Activated CD4-positive, alpha-beta T cell treated with anti-CD3 and anti-CD28 coated beads, Interleukin-2, amount 50 U/mL, for 24 hours (primary cell): Measurements from ENCODE around the gene EFNA1.

ENCODE experiments used
- DNase-seq, 2 donors: peaks; one replicate each; pipeline ENCODE4 v3.0.0-alpha.2; 2020; ENCODE audit warnings: low read depth in 1 of 2, low spot score in 1 of 2

EFNA1 gene

DNA sequence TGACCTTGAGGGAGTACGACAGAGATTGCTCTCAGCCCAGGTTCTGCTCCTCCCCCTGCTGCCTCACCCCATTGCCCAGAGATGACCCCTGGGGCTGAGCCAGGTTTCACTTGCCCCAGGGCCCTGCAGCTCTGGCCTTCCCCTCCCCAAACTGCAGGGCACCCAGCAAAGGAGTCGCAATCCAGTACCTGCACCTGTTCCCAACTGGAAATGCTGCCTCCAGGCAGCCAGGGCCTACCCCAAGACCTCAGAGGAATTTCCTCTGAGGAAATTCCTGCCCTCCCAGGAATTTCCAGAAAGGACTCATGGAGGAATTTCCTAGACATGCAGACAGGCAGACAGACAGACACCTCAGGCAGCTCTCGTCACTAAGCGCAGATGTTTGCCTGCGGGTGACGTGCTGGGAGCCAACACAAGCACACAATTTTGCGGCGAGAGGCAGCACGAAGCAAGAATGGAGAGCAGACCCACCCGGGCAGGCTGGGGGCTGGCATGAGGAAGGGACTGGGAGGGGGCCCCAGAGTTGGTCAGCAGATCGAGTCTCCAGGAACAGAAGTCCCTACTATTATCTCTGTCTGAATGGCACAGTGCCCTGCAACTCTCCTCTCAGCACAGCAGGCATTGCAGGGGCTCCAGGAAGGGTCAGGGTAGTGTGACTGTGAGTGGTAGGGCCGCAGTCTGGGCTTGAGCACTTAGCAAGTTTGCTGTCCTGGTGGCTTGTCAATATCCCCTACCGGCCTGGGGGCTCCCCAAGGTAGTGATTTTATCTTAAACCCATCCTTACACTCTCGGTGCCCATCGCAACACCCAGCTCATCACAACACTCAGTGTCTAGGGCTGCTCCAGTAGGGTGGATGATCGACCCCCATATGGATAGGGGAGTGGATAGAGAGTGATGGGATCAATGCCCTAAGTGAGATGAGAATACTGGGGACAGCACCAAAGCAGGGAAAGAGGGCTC lies 2.9 kb upstream of the EFNA1 start:
- DNase-seq, result no peak

DNA sequence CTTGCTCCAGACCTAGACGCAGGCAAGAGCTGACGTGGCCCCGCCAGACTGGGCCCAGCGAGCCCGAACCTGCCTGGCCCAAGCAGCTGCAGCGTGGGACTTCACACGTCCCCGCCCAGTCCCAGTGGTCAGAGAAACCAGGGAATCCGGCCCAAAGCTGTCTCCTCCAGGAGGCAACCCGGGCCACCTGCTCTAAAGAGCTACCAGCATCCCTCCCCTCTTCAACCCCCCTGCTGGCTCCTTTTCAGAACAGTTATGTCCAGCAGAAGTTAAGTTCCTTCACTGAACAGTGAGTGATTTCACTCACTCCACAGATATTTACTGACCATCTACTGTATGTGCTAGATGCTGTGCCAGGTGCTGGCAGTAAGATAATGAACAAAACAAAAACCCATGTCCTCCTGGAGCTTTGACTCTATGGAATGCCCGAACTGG lies 2.1 kb upstream of the EFNA1 start:
- DNase-seq, result no peak

DNA sequence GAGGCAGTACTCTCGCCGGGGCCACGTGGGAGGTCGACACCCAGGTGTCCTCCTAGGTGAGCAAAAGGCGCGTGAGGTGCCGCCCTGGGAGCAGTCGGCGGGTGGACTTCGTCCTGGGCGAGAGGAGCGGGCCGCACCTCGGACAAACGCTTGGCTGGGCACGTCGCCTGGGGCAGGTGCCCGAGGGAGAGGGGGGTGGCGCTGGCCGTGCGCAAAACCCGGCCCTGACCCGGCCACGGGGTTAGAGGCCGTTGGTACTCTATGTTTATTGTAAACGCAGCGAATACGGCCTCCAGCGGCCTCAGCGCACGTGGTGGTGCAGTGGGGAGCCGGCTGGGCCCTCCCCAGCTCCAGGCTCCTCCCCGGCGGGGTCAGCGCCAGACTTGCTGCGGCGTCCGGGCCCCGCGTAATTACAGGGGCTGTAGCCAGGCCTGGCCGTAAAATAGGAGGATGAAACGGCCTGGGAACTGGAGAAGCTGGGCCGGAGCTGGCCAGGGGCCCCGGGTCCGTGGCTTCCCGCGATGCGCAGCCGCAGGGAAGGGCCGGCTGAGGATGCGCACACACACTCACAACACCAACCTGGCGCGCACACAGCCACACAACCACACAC lies 1.6 kb upstream of the EFNA1 start:
- no peak for DNase-seq

DNA sequence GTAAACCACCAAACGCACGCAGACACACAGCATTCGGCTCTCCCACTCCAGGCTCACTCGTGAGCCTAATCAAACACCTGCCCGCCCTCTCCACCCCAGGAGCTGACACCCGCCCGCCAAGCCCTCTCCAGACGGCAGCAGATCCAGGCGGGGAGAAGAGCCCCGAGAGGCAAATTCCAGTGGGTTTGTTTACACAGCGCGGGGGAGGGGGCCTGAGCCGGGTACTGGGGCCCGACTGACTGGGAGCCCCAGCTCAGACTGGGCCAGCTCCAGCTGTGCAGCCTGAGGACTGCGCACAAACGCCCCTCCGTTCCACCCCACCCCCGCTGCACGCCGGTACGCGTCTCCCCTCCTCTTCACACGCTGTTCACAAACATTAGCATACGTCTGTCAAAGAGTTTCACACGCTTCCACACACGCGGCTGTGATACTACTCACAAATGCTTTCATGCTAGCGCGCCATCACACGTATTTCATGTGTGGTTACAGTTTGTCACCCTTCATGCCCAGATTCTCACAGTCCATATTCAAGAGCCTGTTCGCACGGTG lies 1.0 kb upstream of the EFNA1 start:
- no peak for DNase-seq

DNA sequence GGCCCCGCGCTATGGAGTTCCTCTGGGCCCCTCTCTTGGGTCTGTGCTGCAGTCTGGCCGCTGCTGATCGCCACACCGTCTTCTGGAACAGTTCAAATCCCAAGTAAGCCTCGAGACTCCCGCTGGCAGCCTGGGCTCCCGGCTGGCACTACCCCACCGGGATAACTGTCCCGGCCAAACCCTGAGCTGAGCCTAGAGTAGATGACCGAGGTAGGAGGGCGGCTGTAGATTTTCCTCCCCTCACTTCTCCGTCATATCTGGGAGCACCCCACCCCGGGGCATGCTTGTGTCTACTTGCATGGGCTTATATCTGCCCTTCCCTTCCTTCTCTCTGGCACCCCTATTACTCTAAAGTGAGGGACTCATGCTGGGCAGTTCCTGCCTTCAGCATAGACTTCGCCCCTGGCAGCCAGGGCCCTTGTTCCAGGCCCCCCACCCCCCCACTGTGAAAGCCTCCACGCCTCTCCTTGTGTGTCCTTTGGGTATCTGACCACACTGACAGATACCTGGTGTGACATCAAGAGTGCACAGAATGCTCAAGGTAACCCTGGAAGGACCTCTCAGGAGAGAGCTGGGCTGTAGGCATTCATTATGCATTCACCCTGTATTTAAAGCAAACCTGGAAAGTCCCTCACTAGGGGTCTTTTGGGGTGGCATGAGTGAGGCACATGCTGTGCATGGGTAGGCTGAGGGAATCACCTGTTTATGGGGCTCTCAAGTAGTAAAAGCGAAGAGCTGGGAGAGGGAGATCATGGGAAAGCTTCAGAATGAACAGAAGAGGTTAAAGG lies 485 bp downstream of the EFNA1 start:
- no peak for DNase-seq

DNA sequence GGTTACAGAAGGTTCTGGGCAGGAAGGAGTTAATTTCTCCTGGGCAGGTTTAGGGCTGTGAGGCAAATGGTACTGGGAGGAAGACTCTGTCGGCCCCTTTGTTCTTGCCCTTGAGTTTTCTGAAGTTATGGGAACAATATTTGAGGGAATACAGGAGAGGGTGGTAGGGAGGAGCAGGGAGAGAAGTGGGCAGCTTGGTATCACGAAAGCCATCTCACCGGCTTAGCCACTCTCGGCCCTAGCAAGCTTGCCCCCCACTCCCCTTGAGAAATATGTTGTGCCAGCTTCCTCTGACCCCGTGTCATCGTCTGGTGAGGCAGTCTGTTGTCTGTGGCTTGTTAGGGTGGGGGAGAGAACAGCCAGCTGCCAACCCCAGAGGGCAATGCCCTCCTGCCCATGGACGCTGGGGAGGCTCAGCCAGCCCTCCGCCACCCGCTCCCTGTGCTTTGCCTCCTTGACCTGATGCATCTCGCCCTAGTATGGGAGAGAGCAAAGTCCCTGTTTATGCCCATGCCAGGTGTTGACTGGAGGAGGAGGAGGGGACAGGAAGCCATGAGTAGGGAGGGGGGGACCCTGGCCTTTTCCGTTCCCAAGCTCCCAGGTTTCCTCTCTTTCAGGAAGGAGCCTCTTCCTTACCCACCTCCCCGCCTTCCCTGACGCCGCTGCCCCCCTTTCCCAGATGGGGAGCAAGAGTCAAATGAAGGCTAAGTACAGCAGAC lies 1.2 kb downstream of the EFNA1 start:
- no peak for DNase-seq

DNA sequence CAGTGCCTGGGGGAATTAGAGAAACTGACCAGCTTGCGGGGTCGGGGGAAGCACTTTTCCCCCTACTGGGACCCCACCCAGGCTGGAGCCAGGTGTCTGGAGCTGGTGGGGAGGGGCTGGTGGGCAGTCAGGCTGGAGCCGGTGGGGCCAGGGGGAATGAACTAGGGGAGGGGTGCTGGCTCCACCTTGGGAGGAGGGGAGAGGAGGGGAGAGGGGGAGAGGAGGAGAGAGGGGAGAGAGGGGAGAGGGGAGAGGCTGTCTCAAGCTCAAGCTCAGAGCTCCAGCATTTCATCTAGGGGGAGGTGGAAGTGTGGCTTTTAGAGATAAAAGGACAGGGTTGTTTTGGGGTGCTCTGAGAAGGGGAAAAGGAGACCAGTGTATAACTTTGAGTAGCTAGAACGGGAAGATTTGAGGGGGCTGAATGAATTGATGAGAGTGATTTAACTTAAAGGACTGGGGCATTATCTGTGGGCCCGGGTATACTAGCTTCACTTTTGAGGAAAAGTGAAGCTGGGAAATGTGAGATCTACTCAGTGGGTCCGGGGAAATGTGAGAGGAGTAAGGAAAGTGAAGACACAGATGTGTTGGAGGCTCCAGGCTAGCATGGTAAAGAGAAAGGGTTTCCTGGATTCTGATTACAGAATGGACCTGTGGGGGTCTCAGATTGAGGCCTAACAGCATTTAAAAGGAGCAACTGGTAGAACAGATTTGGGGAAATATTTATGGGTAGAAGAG lies 2.8 kb downstream of the EFNA1 start:
- no peak for DNase-seq

DNA sequence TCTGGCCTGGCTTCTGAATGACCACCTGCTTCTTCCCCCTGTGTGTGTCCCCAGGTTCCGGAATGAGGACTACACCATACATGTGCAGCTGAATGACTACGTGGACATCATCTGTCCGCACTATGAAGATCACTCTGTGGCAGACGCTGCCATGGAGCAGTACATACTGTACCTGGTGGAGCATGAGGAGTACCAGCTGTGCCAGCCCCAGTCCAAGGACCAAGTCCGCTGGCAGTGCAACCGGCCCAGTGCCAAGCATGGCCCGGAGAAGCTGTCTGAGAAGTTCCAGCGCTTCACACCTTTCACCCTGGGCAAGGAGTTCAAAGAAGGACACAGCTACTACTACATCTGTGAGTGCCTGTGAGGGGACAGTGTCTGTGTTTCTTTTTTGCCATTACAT lies 3.6 kb downstream of the EFNA1 start:
- no peak for DNase-seq

DNA sequence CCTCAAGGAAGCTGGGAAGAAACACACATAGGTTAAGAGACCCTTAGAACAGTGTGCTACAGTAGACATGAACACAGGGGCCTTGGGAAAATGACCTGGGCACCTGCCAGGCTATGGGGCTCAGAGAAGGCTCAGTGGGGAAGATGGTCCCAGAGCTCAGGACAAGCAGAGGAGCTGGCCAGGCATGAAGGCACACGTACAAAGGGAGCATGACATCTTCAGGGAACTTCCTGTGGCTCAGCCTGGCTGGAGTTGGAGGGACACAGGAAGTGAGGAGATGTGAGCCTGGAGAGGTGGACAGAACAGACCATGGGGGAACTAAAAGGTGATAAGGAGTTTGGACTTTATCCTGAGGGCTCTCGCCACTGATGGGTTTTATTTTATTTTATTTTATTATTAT lies 4.2 kb downstream of the EFNA1 start:
- no peak for DNase-seq

DNA sequence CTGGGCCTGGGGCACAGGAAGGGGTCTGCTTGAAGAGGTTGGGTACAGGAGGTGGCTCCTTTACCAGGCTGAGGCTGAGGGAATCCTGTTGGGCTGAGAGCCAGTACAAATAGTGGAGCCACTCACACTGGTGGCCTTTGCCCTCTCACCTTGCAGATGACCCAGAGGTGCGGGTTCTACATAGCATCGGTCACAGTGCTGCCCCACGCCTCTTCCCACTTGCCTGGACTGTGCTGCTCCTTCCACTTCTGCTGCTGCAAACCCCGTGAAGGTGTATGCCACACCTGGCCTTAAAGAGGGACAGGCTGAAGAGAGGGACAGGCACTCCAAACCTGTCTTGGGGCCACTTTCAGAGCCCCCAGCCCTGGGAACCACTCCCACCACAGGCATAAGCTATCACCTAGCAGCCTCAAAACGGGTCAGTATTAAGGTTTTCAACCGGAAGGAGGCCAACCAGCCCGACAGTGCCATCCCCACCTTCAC lies 6.2 kb downstream of the EFNA1 start:
- no peak for DNase-seq

DNA sequence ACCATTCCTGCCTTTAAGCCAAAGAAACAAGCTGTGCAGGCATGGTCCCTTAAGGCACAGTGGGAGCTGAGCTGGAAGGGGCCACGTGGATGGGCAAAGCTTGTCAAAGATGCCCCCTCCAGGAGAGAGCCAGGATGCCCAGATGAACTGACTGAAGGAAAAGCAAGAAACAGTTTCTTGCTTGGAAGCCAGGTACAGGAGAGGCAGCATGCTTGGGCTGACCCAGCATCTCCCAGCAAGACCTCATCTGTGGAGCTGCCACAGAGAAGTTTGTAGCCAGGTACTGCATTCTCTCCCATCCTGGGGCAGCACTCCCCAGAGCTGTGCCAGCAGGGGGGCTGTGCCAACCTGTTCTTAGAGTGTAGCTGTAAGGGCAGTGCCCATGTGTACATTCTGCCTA lies 6.6 kb downstream of the EFNA1 start:
- no peak for DNase-seq

DNA sequence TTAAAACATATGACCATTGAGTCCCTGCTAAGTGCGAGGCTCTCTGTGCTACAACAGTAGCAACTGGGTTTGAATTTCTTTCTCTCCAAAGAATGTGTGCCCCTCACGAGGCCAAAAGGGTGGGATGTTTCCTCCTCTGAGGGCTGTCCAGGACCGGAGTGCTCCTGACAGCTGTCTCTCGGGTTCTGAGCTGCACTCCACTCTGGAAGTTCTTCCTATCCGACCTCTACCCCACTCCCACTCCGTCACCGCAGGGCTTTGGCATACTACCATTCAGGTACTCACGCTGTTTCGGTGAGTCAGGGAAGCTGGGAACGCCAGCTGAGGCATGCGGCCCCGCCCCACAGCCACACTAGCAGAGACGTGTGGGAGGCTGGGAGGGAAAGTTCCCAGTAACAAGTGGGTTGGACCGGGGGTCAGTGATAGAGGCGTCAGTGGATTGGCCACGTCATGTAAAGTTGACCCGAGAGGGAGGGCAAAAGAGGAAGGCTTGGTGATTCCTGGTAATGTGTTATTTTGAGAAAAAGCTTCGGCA lies 7.3 kb downstream of the EFNA1 start:
- peak; percentile 50 to 70 for DNase-seq

DNA sequence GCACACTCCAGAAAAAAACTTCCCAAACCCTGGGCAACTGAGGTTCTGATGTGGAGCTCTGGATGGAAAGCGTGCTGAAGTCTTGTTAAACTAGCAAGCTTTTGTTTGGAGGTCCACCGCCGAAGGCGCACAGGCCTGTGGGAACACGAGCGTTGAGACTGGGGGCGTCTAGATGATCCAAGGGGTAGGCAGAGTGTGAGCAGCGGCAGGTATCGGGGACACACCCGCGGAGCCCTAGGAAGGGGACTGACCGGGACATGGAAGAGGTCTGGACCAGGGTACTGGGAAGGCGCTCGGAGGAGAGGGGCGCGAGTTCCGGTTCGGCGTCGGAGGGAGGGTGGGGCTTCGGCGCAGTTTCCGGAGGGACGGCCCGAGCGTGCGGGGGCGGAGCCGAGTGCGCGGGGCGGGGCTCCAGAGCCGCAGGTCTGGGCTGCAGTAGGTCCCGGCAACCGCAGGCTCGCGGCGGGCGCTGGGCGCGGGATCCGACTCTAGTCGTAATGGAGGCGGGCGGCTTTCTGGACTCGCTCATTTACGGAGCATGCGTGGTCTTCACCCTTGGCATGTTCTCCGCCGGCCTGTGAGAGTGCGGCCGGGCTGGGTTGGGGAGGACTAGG lies 7.8 kb downstream of the EFNA1 start, which contains the start of gene SLC50A1:
SLC50A1 (plus strand) TSS at position 438 of the 614 bp plus-strand sequence; CDS start at position 498, 60 bp downstream.
- peak; percentile 82 to 89 for DNase-seq

DNA sequence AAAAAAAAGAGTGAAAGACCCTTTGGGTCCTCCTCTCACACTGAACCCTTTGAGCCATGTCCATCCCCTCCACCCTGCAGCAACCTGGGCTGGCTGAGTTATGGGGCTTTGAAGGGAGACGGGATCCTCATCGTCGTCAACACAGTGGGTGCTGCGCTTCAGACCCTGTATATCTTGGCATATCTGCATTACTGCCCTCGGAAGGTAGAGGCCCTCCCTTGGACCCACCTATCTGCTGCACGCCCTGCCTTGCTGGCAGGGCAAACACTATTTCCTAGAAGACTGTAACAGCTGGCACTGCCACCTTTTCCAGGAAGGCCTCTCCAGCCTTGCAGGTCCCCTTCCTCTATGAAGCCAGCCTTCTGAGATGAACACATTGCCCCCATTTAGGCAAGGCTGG lies 9.1 kb downstream of the EFNA1 start:
- DNase-seq, result no peak

DNA sequence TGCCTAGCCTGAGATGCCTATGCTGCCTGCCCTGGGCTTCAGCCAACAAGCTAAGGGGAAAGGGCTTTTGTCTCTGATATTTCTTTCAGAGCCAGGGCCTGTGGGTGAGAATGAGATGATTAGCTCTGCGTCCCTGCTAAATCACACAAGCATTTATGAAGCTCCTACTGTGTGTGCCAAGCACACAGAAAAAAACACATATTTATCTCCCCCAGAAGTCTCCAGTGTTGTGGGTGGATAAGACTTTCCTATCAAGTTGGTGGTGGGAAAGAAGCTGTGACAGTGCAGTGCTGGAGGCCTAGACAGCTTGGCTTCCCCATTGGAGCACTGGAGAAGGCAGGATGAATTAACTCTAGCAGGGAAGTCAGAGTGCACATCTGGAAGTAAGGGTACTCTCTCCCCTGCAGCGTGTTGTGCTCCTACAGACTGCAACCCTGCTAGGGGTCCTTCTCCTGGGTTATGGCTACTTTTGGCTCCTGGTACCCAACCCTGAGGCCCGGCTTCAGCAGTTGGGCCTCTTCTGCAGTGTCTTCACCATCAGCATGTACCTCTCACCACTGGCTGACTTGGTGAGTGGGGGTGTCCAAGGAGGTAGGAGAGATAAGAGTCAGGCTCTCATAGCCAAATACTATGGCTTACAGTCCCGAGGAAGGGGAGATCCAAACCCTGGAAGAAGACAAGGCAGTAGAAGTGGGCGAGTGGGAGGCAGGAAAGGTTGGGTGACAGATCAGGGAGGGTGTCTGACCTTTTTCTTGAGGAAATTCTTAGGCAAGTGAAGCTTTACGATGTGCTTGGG lies 9.7 kb downstream of the EFNA1 start:
- no peak for DNase-seq

DNA sequence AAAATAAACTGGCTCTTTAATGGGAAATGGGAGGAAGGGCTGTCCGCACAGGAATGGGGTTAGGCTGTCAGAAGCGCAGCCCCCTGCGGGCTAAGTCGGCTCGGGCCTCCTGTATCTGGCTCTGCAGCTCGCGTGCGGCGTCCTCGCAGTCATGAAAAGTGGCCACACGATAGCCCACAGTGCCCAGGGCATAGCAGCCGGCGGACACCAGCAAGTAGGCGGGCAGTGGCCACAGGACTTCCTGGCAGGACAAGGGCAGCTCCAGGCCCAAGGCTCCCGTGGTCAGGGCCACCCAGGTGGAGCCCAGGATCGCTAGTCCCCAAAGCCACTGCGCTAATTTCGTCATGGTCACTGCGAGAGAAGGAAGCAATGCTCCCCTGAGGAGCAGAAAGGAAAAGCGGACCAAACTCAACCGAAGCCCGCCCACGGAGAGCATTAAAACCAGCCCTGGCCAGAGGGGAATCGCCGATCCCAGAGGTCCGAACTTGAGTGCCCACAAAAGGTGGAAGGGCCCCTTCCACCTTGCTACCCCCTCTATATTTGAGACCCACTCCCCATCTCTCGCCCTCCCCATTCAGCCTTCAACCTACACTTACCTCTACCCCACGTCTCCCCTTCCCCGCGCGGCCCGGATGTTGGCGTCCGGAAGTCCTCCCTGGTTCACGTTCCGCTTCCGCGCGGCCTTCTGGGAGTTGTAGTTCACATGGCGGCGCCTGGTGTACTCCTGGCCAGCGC lies 12.4 kb downstream of the EFNA1 start, which contains the start of gene DPM3:
DPM3 (minus strand) TSS at position 637 of the 735 bp plus-strand sequence; CDS start at position 346, 291 bp downstream.
- peak; percentile 79 to 84 for DNase-seq

DNA sequence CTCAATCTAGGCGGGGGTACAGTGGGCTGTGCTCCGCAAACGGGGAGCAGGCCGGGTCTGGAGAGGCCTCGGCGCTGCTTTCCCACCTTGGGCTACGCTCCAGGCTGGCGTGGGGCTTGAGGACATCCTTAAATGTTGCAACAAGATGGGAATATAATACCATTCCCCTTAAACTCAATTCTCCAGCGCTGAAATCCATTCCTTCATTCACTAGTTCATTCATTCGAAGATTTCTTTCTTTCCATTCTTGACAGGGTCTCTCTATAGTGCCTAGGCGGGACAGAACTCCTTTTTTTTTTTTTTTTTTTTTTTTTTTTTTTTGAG lies 12.9 kb downstream of the EFNA1 start:
- no peak for DNase-seq

DNA sequence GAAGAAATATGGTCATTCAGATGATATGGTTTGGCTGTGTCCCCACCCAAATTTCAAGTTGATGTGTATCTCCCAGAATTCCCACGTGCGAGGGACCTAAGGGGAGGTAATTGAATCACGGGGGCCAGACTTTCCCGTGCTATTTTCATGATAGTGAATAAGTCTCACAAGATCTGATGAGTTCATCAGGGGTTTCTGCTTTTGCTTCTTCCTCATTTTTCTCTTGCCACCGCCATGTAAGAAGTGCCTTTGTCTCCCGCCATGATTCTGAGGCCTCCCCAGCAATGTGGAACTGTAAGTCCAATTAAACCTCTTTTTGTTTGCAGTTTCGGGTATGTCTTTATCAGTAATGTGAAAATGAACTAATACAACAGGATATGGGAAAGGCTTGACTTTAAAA lies 14.1 kb downstream of the EFNA1 start:
- DNase-seq, result no peak
